ENCODE measurements around the gene MYL3. TPM values are rescaled to one million over a fixed set of nuclear protein-coding genes. Genes with fewer than 3 reads are reported as not detected.

Gene MYL3
- total RNA-seq, 4 donors from 2014 or later: 5.4 to 17.1 (median 8.6) TPM

DNA sequence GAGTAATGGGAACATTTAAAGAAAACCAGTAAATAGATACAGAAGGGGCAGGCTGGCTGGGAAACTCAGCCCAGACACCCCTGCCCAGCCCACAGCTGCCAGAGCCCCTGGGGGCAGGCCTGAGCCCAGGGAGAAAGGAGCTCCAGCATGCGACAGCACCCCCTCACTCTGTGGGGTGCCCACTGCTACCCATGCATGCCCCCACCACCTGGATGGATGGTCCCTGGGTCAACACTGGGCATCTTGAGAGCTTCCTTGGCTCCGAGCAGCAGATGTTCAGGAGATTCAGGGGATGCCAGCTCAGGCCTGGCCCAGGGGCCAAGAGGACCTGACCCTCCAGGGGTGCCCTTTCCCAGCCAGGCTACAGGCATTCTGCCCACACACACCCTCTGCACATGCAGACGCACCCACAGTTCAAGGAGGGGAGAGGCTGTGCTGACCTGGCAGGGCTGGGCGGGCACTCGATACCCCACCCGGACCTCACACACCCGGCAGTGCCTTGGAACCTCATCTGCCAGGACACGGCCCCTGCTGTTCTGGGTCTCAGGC, 45.8 kb upstream of the MYL3 start:
- H3K27ac ChIP-seq: peak overlapping the region in 1 of 4 donors; percentile 38
- DNase-seq (ENCODE audit: low spot score in 2 of 2): no peak
- H3K4me3 ChIP-seq: no peak overlapping the region
- peaks cover 2 to 25% (median 20%) of the 10 kb centered on the region in 4 donors for H3K4me1 ChIP-seq
- WGBS, 2 donors: 33 to 38% methylated on average over 4 to 8 of the region's 8 CpGs
- no peak for TF ChIP-seq CTCF (IDR thresholded peaks at IDR 0.05)
- TF ChIP-seq EP300 (IDR thresholded peaks at IDR 0.05): no peak
- no peak for TF ChIP-seq POLR2A (IDR thresholded peaks at IDR 0.05)
- no peaks in the 10 kb centered on the region for H3K9me3 ChIP-seq
- H3K36me3 ChIP-seq: no peaks in the 10 kb centered on the region
- H3K27me3 ChIP-seq: no peaks in the 10 kb centered on the region

GRCh38 chr3:46908294-46908985, 45.2 kb upstream of the MYL3 start:
- DNase-seq (ENCODE audit: low spot score in 2 of 2): peak; percentile 41 to 63
- H3K4me3 ChIP-seq: no peak overlapping the region
- H3K27me3 ChIP-seq: no peaks in the 10 kb centered on the region
- H3K4me1 ChIP-seq: peaks cover 2 to 25% (median 20%) of the 10 kb centered on the region in 4 donors
- no peaks in the 10 kb centered on the region for H3K9me3 ChIP-seq
- H3K36me3 ChIP-seq: no peaks in the 10 kb centered on the region
- no peak for TF ChIP-seq POLR2A (IDR thresholded peaks at IDR 0.05)
- TF ChIP-seq CTCF (IDR thresholded peaks at IDR 0.05): peak in 2 of 5 experiments; percentile 26 to 60
- no peak for TF ChIP-seq EP300 (IDR thresholded peaks at IDR 0.05)
- WGBS, 2 donors: 34 to 47% methylated on average over 24 of the region's 24 CpGs
- peak overlapping the region in 1 of 4 donors; percentile 38 for H3K27ac ChIP-seq

DNA sequence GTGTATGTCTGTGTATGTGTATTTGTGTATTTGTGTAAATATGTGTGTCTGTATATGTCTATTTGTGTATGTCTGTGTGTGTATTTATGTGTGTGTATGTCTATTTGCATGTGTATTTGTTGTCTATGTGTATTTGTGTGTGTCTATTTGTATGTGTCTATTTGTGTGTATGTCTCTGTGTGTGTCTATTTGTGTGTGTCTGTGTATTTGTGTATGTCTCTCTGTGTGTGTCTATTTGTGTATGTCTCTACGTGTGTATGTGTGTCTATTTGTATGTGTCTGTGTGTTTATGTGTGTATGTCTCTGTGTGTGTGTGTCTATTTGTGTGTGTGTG, 44.7 kb upstream of the MYL3 start:
- TF ChIP-seq EP300 (IDR thresholded peaks at IDR 0.05) (no peak), CTCF (IDR thresholded peaks at IDR 0.05) (peak in 1 of 5 experiments; percentile 47)
- Histone ChIP-seq H3K36me3 (no peaks in the 10 kb centered on the region), H3K27ac (peak overlapping the region in 1 of 4 donors; percentile 38), H3K27me3 (no peaks in the 10 kb centered on the region), H3K4me3 (no peak overlapping the region), H3K9me3 (no peaks in the 10 kb centered on the region), H3K4me1 (peaks cover 2 to 25% (median 20%) of the 10 kb centered on the region in 4 donors)
- DNase-seq (ENCODE audit: low spot score in 2 of 2): no peak
- WGBS, 2 donors: 4 to 32% methylated on average over 1 of the region's 1 CpG

- Histone ChIP-seq H3K36me3 (no peaks in the 10 kb centered on the region), H3K4me3 (no peak overlapping the region), H3K9me3 (no peaks in the 10 kb centered on the region), H3K27me3 (no peaks in the 10 kb centered on the region), H3K4me1 (peaks cover 2 to 25% (median 20%) of the 10 kb centered on the region in 4 donors), H3K27ac (no peak overlapping the region)
- 82 to 83% methylated on average over 12 of the region's 12 CpGs for WGBS, 2 donors
- DNase-seq (ENCODE audit: low spot score in 2 of 2): no peak
- TF ChIP-seq CTCF (IDR thresholded peaks at IDR 0.05) (no peak), EP300 (IDR thresholded peaks at IDR 0.05) (no peak), POLR2A (IDR thresholded peaks at IDR 0.05) (no peak)
Observed at GRCh38 chr3:46907271-46907670, 44.0 kb upstream of the MYL3 start.

- no peaks in the 10 kb centered on the region for H3K9me3 ChIP-seq
- H3K4me1 ChIP-seq: peaks cover 2 to 25% (median 20%) of the 10 kb centered on the region in 4 donors
- DNase-seq (ENCODE audit: low spot score in 2 of 2): no peak
- no peak overlapping the region for H3K27ac ChIP-seq
- no peaks in the 10 kb centered on the region for H3K36me3 ChIP-seq
- H3K27me3 ChIP-seq: no peaks in the 10 kb centered on the region
- no peak overlapping the region for H3K4me3 ChIP-seq
- 47 to 63% methylated on average over 4 of the region's 4 CpGs for WGBS, 2 donors
- no peak for TF ChIP-seq POLR2A (IDR thresholded peaks at IDR 0.05)
- no peak for TF ChIP-seq EP300 (IDR thresholded peaks at IDR 0.05)
- TF ChIP-seq CTCF (IDR thresholded peaks at IDR 0.05): no peak
Observed at GRCh38 chr3:46906471-46907058, 43.3 kb upstream of the MYL3 start.
